Mucosa of gallbladder (tissue), 1 donor: ENCODE data around the gene UROC1. TPM values are rescaled to one million over a fixed set of nuclear protein-coding genes. Genes with fewer than 3 reads are reported as not detected.
A peak's percentile ranks its signal among the peaks of the same experiment; 100 is the strongest.

Experiments used
- DNase-seq: peaks from one replicate; pipeline ENCODE4 v3.0.0-alpha.2; 2020; ENCODE audit warnings: low spot score
- total RNA-seq: library from RNA; stranded (reverse); gene quantifications from one replicate; pipeline ENCODE4 v1.2.1, GENCODE V29; 2021
- donor health status: DM: no; HTN: no; CAD: no.

UROC1 gene
- total RNA-seq, 1 donor from 2014 or later = 0.14 TPM

- no peak for DNase-seq
Observed at GRCh38 chr3:126461450-126462070, 56.0 kb downstream of the UROC1 start.

DNA sequence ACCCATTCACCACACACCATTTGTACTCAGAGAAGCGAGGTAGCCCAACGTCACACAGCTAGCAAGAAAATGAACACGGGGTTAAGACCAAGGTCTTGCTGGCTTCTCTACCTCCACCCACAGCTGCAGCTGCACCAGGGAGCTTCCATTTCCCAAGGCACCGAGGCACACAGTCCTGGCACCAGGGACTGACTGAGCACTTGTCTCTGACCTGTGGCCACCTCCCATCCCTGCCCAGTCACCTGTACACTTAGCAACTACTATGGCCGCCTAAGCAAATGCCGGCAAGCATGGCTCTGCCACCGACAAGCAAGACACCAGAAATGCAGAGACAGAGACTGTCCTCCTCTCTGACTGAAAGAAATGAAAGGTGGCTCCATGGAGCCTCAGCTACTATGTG, 57.2 kb downstream of the UROC1 start:
- DNase-seq = no peak

DNA sequence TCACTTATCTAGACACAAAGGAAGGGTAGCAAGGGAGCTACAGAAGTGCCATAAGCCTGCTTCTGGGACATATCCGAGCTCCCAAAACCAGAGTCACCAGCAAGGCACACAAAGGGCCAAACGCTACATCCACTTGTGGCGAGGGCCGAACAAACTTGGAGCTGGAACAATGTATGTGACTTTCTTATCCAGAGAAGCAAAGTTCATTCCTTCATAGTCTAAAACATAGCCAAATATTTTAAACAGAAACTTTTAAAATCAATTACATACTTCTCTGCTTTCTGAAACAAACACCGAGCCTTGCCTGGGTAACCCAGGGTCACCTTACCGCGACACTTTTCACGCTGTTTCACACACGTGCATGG, 57.8 kb downstream of the UROC1 start:
- DNase-seq = no peak

- no peak for DNase-seq
Observed at GRCh38 chr3:126459111-126459762, 58.3 kb downstream of the UROC1 start.

DNA sequence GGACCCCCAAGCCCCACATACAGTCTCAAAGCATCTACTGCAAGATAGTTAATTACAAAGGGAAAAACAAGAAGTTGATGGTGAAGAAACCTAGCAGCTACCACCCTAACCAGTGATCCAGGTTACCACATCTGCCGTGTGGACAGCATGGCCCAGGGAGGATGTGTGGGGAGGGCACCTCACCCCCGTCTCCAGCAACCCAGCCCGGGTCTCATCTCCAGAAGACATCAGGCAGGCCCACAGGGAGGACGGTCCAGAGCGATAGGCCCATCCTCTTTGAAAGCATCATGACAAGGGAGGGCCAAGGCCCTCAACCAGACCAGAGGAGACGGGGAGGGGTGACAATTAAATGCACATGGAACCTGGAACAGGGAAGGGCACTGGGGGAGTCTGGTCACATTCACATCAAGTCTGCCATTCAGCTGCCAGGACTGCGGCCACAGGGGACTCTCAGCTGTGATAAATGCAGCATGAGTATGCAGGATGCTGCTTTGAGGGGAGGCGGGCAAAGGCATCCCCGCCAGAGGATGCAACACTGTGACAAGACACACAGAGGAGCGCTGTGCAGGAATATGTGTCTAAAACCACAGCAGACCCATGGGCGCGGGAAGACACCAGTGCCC, 60.7 kb downstream of the UROC1 start:
- no peak for DNase-seq

- DNase-seq = no peak
Observed at GRCh38 chr3:126456211-126456610, 61.4 kb downstream of the UROC1 start.

- no peak for DNase-seq
Observed at GRCh38 chr3:126454437-126455198, 63.0 kb downstream of the UROC1 start.

DNA sequence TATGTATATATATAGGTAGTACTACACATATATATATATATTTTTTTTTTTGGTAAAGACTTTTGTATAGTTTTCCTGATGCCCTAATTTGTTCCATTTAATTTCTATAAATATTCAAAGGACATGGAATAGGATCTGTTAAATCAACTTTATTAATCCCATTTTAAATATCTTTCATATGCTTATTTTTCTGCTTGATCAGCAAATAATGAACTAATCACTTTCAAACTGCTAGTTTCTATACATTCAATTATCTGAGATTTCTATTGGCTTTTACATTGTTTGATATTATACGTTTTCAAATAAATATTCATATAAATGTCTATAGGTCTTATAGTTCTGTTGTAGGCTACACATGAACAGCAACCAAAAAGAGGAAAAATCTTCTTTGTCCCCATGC, 63.5 kb downstream of the UROC1 start:
- no peak for DNase-seq

DNA sequence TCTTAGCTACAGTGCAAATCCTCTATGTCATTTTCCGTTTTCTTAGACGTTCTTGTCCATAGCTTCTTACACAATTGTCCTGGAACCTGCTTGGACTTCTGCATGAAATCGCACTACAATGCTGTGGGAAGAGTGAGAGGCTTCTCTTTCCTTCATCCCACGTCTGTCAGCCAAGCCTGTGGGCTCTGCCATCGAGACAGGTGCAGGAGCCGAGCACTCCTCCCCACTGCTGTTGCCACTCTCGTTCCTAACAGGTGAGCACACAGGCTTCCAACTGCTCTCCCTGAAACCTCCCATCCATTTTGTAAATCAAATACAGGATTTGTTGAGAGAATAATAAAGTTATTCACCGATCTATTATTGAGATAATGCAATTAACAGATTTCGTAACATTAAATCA, 65.4 kb downstream of the UROC1 start:
- no peak for DNase-seq

- no peak for DNase-seq
Observed at GRCh38 chr3:126451511-126451910, 66.1 kb downstream of the UROC1 start.

DNA sequence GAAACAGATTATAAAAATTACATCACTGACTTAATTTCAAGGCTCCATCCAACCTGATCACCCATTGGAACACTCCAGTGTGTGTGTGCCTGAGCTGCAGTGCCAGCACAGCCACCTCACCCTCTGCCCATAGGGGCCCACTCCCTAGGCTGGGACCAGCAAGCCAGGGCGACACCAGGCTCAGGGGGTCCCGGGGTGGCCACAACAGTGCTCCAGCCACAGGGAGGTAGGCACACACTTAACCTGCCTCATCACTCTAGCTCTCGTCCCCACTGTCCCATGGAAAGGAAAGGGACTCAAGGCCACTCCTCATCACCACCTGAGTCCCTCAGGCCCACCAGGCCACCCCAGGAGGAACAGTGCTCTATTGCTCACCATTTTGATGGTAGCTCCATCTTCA, 66.8 kb downstream of the UROC1 start:
- no peak for DNase-seq

DNA sequence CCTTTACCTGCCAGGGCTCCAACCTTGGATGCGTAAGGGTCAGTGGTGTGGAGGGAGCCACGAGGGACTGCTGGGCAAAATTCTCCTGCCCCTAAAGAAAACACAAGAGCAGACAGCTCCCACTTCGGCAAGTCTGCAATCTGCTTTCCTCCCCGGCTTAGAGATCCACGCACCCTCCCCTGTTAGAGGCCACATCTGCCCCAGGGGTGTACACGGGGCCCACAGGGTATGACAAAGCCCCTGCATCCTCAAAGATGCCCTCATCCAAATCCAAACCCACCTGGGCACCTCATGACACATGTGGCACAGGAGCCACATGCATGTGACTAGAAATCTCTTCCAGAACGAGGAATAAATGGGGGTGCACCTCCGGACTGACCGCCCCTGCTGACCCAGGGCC, 67.4 kb downstream of the UROC1 start:
- no peak for DNase-seq

DNA sequence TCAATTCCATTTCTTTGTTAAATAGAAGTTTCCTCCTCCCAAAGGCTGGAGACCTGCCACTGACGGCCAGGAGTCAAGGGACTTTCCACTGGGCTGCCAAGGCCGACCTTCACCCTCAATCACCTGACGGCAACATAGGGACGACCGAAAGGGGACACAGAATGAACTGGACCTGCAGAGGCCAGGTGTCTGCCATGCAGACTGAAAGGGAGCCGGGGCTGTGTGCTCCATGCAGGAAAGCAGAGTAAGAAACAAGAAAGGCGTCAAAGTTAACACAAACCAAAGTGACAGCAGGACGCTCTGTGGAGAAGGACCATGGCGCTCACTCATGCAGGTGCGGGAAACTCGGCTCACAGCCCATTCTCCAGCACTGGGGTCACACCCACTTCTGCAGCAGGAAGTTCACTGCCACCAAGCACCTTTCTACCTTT, 67.9 kb downstream of the UROC1 start:
- no peak for DNase-seq

DNA sequence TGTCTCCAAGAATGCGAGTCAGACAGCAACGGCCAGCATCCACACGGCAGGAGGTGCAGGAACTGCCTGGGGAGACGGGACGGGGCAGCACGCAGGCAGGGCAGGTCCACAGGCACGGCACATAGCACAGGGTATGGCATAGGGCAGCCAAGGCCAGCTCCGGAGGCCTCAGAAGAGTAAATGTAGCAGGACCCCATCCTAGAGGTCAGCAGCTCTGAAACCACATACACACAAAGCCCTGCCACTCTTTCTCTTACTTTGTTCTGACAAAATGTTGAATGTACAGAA, 68.7 kb downstream of the UROC1 start:
- no peak for DNase-seq

- DNase-seq = no peak
Observed at GRCh38 chr3:126448136-126448892, 69.3 kb downstream of the UROC1 start.

- no peak for DNase-seq
Observed at GRCh38 chr3:126447456-126448106, 70.0 kb downstream of the UROC1 start.

GRCh38 chr3:126446791-126447190, 70.8 kb downstream of the UROC1 start:
- no peak for DNase-seq

- DNase-seq = no peak
Observed at GRCh38 chr3:126446301-126446700, 71.3 kb downstream of the UROC1 start.

GRCh38 chr3:126445506-126445905, 72.1 kb downstream of the UROC1 start:
- DNase-seq = no peak

- no peak for DNase-seq
Observed at GRCh38 chr3:126442856-126443242, 74.7 kb downstream of the UROC1 start.

DNA sequence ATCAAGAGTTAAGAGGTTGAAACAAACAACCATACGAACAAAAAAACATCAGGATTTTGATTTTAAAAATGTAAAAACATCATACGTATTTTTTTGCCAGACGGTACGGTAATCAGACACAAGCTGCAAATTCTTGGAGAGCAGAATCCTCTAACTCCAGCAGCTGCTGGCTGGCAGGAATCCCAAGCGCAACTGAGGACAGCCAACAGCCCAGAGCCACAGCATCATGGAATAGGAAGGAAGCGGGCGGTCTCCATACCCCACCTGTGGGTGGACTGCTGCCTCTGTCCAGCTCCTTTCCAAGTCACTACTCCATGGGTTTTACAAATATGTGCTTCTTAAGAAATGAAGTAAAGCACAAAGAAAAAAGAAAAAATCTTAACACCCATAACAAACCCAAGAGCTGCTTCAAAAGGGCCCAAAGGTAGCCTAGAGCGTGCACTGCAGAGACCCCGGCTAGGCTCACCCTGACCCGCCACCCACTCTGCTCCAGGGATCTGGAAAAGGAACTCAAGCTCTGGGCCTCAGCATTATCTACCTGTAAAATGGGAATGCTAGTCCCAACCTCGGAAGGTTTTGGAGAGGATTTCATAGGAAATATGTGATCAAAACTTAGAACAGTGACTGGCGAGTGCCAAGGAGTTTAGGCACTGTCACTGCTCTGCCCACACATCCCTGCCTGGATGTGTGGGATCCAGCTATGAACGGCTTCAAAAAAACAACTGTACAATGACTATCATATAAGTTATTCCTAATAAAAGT, 75.3 kb downstream of the UROC1 start:
- peak; percentile 34 for DNase-seq
